GM12874 (cell line): ENCODE measurements around the gene DSC1.

ENCODE experiments used
- TF ChIP-seq, protein P1 (sequence below): IDR thresholded peaks from 2 replicates; pipeline ENCODE4 v1.5.1; 2011; ENCODE audit warnings: low read depth, mild to moderate bottlenecking, control low read depth, low read length, moderate library complexity; ENCODE audit not compliant: insufficient read depth

The DSC1 gene

DNA sequence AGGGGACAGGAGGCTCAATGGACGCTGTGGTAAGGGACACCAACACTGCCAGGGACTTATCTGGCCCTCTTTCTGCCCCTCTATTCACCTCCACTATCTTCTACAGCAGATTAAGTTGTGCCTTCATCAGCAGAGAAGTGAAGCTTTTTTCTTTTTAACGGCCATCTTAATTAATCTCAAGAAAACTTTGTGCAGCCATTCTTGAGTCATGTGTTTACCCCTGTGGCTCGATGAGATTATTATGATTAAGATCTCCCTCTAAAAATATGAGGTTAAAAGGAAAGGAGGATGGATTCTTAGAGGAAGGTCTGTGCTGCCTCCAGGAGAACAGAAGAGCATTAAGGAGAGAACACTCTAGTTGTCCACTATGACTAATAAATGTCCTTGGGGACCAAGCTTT, 32.4 kb upstream of the DSC1 start:
- TF ChIP-seq, protein P1, sequence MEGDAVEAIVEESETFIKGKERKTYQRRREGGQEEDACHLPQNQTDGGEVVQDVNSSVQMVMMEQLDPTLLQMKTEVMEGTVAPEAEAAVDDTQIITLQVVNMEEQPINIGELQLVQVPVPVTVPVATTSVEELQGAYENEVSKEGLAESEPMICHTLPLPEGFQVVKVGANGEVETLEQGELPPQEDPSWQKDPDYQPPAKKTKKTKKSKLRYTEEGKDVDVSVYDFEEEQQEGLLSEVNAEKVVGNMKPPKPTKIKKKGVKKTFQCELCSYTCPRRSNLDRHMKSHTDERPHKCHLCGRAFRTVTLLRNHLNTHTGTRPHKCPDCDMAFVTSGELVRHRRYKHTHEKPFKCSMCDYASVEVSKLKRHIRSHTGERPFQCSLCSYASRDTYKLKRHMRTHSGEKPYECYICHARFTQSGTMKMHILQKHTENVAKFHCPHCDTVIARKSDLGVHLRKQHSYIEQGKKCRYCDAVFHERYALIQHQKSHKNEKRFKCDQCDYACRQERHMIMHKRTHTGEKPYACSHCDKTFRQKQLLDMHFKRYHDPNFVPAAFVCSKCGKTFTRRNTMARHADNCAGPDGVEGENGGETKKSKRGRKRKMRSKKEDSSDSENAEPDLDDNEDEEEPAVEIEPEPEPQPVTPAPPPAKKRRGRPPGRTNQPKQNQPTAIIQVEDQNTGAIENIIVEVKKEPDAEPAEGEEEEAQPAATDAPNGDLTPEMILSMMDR = no peak

DNA sequence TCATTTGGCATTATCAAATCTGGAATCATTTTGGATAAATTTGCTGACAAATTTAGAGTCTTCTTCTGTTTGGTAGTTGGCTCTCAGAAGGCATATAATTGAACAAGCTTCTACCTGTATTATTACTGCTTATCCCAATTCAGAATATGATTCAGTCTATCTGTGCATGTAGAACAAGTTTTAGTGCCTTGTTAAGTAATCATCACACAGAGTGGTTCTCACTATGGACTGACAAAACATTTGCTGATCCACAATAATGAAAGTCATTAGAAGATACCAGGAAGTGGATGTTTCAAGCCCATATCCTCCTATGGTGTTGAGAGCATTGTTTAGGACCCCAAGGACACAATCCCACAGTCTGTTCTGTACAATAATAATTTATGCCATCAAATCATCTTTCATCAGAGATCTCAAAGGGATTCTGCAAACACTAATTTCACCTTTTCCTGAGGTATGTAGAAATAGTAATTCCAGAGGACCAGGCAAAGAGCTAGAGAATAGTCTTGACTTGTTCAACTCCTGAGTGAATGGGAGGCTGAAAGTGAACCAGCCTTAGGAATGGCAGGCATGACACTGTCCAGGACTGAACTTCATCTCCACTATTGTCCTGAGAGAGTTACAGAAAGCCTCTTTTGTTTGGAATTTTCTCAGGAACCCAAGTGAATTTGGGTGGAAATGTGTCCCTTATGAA, 29.6 kb upstream of the DSC1 start:
- TF ChIP-seq, protein P1 = no peak

- TF ChIP-seq, protein P1 = no peak
Observed at GRCh38 chr18:31190919-31191318, 28.3 kb upstream of the DSC1 start.

- TF ChIP-seq, protein P1 = no peak
Observed at GRCh38 chr18:31189757-31190156, 27.1 kb upstream of the DSC1 start.

DNA sequence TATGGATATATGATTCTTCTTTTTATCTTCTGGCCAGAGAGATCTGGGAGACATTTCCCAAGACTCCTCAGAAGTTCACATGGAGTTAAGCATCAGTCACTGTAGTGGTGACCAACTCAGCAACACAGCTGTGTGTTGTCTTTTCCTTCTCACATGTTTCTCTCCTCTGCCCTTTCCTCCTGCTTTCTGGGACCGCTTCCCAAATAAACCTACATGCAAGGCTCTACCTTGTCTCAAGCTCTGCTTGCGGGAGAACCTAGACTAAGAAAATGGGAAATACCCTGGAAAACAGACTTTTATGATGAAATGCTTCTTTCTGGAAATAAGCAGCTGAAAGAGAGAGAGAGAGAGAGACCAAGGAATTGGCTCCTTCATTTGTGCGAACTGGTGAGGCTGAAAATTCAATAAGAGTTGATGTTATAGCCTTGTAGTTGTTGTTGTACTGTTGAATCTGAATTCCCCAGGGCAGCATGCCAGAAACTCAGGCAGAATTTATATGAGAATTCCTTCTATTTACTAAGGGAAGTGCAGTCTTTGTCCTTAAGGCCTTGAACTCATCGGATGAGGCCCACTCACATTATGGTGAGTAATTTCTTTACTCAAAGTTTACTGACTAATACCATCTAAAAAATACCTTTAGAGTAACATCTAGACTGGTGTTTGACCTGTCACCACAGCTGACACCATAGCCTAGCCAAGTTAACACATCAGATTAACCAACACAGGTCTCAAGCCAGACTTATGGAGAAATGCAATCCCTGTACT, 22.7 kb upstream of the DSC1 start:
- TF ChIP-seq, protein P1 = no peak

DNA sequence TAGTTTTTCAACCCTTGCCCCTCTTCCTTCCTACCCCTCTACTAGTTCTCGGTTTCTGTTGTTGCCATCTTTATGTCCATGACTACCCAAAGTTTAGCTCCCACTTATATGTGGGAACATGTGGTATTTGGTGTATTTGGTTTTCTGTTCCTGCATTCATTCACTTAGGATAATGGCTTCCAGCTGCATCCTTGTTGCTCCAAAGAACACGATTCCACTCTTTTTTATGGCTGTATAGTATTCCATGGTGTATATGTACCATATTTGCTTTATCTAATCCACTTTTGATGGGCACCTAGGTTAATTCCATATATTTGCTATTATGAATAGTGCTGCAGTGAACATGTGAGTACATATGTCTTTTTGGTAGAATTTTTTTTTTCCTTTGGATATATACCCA, 20.6 kb upstream of the DSC1 start:
- TF ChIP-seq, protein P1 = no peak

- TF ChIP-seq, protein P1 = no peak
Observed at GRCh38 chr18:31176531-31176930, 13.9 kb upstream of the DSC1 start.
